ENCODE measurements around the gene CDKN2AIP. TPM values are rescaled to one million over a fixed set of nuclear protein-coding genes. Genes with fewer than 3 reads are reported as not detected.
"Not testable (repeated sequence)": the region's sequence is repeated elsewhere in the genome, so short reads cannot be mapped to it uniquely, and the experiment has no call there.

Gene CDKN2AIP
- total RNA-seq, 2 experiments from 2014 or later, result 38.8 to 39.8 TPM

DNA sequence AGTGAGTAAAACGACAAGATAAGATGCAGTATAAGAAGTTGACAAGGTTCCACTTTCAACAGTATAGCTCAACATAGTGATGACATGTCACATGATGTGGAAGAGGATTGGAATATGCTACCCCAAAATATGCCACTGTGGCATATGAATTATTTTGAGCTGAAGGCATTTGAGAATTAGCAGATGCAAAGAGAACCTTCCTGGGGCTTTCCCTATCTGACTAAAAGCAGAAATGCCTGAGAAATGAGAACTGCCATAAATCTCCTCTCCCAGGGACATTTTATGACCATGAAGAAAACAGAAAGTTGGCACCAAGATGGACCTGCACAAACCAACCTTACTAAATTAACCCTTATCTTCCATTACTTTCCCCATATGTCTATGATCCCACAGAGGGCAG lies 24.8 kb downstream of the CDKN2AIP start:
- POLR2A ChIA-PET, result no interaction called here
- Mint-ChIP-seq H3K27ac (no peak overlapping the region), H3K9me3 (no peaks in the 10 kb centered on the region), H3K4me3 (no peak overlapping the region), H3K27me3 (no peaks in the 10 kb centered on the region), H3K36me3 (no peaks in the 10 kb centered on the region), H3K4me1 (peaks cover 3% of the 10 kb centered on the region)
- ATAC-seq (ENCODE audit: low read depth) (no peak), DNase-seq (no peak)

DNA sequence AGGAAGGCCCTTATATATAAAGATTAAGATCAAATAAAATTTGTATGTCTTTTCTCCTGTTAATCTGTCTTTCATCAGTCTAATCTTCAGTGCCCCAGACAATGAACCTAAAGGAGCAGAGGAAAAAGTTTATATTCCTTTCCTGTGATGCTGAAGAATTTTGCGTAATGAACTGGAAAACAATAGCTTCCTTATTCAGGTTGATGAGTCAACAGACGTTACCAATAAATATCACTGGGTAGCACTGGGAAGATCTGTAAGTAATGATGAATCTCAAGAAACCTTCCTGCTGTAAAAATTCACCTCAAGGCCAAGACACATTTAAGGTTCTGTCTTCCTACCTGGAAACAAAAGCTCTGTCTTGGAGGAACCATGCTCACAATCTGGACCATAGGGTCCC lies 25.5 kb downstream of the CDKN2AIP start:
- no peaks in the 10 kb centered on the region for H3K9me3 Mint-ChIP-seq

DNA sequence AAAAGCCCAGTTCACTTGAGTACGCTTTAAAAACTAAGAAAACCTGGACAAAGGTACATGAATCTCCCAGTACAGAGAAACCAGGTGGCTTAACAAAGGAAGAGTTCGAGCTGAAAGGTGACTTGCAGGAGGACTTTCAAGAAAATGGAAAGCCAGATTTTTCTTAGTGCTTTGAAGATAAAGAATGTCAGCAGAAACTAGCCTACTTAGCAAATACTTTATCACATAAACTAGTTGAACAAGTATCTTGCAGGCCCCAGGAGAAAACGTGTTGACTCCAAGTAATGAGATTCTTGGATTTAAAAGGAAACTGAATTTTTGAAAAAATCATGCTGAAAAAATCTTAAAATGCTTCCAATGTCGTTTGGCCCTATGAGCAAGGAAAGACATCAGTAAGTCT lies 26.4 kb downstream of the CDKN2AIP start:
- no peak overlapping the region for H3K4me3 Mint-ChIP-seq
- H3K9me3 Mint-ChIP-seq, result no peaks in the 10 kb centered on the region
- H3K36me3 Mint-ChIP-seq, result no peaks in the 10 kb centered on the region
- no peaks in the 10 kb centered on the region for H3K27me3 Mint-ChIP-seq
- DNase-seq (no peak), ATAC-seq (ENCODE audit: low read depth) (no peak)
- peaks cover 3% of the 10 kb centered on the region for H3K4me1 Mint-ChIP-seq
- H3K27ac Mint-ChIP-seq, result no peak overlapping the region
- POLR2A ChIA-PET, result no interaction called here

More for the DNA sequence above, 25.5 kb downstream of the CDKN2AIP start:
- POLR2A ChIA-PET, result no interaction called here
- no peaks in the 10 kb centered on the region for H3K36me3 Mint-ChIP-seq
- H3K4me3 Mint-ChIP-seq, result no peak overlapping the region
- H3K27me3 Mint-ChIP-seq, result no peaks in the 10 kb centered on the region
- DNase-seq (no peak), ATAC-seq (ENCODE audit: low read depth) (no peak)
- H3K4me1 Mint-ChIP-seq, result peaks cover 3% of the 10 kb centered on the region
- H3K27ac Mint-ChIP-seq, result no peak overlapping the region

DNA sequence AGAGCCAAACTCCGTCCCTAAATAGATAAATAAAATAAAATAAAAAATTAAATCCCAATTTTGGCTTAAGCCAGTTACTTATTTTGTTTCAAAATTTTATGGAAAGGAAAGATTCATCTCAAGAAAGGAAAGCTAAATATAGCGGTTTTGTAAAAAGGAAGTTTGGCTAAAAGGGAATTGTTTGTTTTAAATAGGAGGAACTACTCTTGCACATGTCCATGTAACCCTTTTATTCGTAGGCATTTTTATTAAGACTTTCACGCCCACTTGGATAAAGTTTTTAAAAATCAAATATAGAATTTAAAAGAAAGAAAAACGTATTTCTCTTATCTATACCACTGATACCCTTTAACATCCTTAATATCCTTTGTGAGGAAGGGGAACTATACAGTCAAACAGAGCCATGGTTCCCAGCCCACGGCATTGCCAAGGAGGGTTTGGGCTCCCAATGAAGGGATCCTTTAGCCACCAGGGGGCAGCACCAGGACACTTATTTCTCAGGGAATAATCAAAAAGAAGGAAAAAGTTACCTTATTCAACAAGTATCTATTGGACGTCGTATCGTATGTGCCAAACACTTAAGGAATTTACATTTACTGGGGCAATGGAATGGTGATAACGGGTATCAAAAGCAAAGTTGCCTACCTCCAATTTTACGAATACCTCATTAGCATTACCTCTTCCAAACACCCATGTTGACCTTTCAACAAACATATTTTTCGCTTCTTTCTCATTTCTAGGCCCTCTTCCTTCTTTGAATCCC lies 27.7 kb downstream of the CDKN2AIP start:
- POLR2A ChIA-PET, result no interaction called here

DNA sequence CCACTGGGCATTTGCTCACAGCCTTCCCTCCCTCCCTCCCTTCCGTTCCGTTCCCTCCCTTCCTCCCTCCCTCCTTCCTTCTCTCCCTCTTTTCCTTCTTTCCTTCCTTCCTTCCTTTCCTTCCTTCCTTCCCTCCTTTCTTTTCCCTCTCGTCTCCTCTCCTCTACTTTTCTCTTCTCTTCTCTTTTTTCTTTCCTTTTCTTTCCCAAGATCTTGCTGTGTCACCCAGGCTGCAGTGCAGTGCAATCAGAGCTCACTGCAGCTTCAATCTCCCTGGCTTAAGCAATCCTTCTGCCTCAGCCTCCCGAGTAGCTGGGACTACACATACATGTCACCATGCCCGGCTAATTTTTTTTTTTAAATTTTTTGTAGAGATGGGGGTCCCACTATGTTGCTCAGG lies 33.7 kb downstream of the CDKN2AIP start:
- Mint-ChIP-seq H3K36me3 (no peaks in the 10 kb centered on the region), H3K27ac (no peak overlapping the region), H3K4me3 (no peak overlapping the region), H3K4me1 (peaks cover 2% of the 10 kb centered on the region), H3K9me3 (no peaks in the 10 kb centered on the region), H3K27me3 (no peaks in the 10 kb centered on the region)
- POLR2A ChIA-PET, result no interaction called here
- DNase-seq (no peak), ATAC-seq (ENCODE audit: low read depth) (no peak)

More for the DNA sequence above, 27.7 kb downstream of the CDKN2AIP start:
- H3K9me3 Mint-ChIP-seq, result no peaks in the 10 kb centered on the region
- peaks cover 3% of the 10 kb centered on the region for H3K4me1 Mint-ChIP-seq
- ATAC-seq (ENCODE audit: low read depth), result peak; percentile 58
- H3K4me3 Mint-ChIP-seq, result no peak overlapping the region
- H3K36me3 Mint-ChIP-seq, result no peaks in the 10 kb centered on the region
- no peak overlapping the region for H3K27ac Mint-ChIP-seq
- no peaks in the 10 kb centered on the region for H3K27me3 Mint-ChIP-seq
- peak; percentile 73 for DNase-seq

DNA sequence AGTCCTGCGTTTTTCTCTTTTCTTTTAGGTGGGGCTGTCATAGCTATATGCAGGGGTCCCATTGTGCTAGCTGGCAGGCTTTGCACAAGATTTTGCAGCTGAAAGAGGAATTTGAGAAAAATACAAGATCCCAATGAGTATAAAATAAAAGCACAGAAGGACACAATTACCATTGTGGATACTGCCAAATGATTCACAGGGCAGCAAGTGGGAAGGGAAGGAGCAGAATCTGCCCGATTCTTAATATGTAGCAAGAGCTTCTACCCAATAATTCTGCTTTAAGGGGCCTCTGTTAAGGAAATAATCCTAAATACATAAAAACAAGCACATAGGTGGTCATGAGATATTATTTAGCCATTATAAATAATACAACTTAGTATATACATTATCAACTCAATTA lies 34.5 kb downstream of the CDKN2AIP start:
- ATAC-seq (ENCODE audit: low read depth), result no peak

DNA sequence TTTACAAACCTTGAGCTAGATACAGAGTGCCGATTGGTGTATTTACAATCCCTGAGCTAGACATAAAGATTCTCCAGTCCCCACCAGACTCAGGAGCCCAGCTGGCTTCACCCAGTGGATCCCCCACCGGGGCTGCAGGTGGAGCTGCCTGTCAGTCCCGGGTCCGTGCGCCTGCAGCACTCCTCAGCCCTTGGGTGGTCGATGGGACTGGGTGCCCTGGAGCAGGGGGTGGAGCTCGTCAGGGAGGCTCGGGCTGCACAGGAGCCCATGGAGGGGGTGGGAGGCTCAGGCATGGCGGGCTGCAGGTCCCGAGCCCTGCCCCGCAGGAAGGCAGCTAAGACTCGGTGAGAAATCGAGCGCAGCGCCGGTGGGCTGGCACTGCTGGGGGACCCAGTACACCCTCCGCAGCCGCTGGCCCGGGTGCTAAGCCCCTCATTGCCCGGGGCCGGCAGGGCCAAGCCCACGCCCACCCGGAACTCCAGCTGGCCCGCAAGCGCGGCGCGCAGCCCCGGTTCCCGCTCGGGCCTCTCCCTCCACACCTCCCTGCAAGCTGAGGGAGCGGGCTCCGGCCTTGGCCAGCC lies 38.2 kb downstream of the CDKN2AIP start:
- H3K27ac Mint-ChIP-seq; POLR2A ChIA-PET; H3K27me3 Mint-ChIP-seq; ATAC-seq (ENCODE audit: low read depth); H3K36me3 Mint-ChIP-seq; DNase-seq; H3K9me3 Mint-ChIP-seq; H3K4me1 Mint-ChIP-seq; H3K4me3 Mint-ChIP-seq: not testable (repeated sequence)

More for the DNA sequence above, 34.5 kb downstream of the CDKN2AIP start:
- H3K36me3 Mint-ChIP-seq, result no peaks in the 10 kb centered on the region
- POLR2A ChIA-PET, result no interaction called here
- H3K4me1 Mint-ChIP-seq, result peaks cover 2% of the 10 kb centered on the region
- H3K27ac Mint-ChIP-seq, result no peak overlapping the region
- H3K9me3 Mint-ChIP-seq, result no peaks in the 10 kb centered on the region
- H3K27me3 Mint-ChIP-seq, result no peaks in the 10 kb centered on the region
- no peak for DNase-seq
- no peak overlapping the region for H3K4me3 Mint-ChIP-seq

DNA sequence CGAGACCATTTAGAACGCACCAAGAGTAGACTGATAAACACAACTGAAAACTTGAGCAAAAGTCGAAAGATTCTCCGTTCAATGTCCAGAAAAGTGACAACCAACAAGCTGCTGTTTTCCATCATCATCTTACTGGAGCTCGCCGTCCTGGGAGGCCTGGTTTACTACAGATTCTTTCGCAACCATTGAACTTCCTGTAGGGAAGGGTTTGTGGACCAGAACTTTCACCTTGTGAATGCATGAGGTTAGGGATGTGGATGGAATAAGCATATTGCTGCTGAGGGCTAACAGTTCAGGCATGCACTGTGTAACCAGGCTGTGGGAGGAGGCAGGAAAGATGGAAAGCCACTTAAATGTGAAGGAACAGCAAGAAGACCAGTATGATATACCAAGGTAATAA lies 39.6 kb downstream of the CDKN2AIP start:
- Mint-ChIP-seq H3K4me3 (no peak overlapping the region), H3K27ac (no peak overlapping the region), H3K4me1 (peaks cover 1% of the 10 kb centered on the region), H3K9me3 (no peaks in the 10 kb centered on the region), H3K27me3 (no peaks in the 10 kb centered on the region), H3K36me3 (peaks cover 3% of the 10 kb centered on the region)
- DNase-seq (no peak), ATAC-seq (ENCODE audit: low read depth) (no peak)
- POLR2A ChIA-PET, result no interaction called here

DNA sequence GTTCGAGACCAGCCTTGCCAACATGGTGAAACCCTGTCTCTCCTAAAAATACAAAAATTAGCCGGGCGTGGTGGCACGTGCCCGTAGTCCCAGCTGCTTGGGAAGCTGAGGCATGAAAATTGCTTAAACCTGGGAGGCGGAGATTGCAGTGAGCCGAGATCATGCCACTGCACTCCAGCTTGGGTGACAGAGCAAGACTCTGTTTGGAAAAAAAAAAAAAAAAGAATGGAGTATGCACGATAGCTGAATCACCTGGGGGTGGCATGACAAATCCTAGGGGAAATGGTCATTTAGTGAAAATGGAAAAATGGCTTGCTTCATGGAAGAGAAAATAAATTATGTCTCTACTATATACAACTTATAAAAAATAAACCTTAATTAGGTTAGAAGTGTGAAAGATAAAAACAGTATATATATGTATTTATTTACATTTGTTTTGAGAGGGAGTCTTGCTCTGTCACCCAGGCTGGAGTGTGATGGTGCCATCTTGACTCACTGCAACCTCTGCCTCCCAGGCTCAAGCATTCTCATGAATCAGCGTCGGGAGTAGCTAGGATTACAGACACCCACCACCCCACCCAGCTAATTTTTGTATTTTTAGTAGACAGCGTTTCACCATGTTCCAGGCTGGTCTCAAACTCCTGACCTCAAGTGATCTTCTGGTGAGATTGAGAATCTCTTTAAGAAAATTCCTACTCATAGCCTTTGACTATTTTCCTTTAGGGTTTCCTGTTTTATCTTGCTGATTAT lies 41.1 kb downstream of the CDKN2AIP start:
- Mint-ChIP-seq H3K27me3 (no peaks in the 10 kb centered on the region), H3K36me3 (peaks cover 8% of the 10 kb centered on the region), H3K4me3 (no peak overlapping the region), H3K27ac (no peak overlapping the region), H3K9me3 (no peaks in the 10 kb centered on the region), H3K4me1 (peaks cover 3% of the 10 kb centered on the region)
- ATAC-seq (ENCODE audit: low read depth) (no peak), DNase-seq (no peak)
- POLR2A ChIA-PET, result interaction anchor here (0.7 kb wide), 1 partner anchor 41 kb away, joined by 3 read pairs; no protein-coding TSS in a partner anchor

DNA sequence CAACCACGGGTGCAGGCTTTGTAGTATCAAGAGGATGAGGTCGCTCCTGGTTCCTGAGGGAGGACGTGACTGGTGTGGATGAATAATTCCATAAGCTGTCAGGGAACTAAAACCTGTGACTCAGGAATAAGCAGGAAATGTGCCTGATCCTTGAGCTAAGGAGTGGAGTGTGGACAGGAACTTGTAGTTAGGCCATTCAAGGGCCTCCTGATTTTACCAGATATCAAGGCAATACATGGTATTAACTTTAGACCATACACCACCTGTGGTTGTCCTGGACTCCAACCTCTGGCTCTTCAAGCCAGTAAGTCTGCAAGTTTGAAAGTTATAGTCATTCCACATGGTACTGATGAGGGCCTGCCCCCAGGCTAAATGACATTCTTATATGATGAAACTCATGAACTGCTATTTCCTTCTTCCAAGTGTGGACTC lies 48.4 kb downstream of the CDKN2AIP start:
- Mint-ChIP-seq H3K4me3 (no peak overlapping the region), H3K27ac (no peak overlapping the region), H3K4me1 (peaks cover 2% of the 10 kb centered on the region), H3K36me3 (peaks cover 26% of the 10 kb centered on the region), H3K27me3 (no peaks in the 10 kb centered on the region), H3K9me3 (peaks cover 2% of the 10 kb centered on the region)
- DNase-seq, result no peak
- POLR2A ChIA-PET, result no interaction called here
- no peak for ATAC-seq (ENCODE audit: low read depth)

DNA sequence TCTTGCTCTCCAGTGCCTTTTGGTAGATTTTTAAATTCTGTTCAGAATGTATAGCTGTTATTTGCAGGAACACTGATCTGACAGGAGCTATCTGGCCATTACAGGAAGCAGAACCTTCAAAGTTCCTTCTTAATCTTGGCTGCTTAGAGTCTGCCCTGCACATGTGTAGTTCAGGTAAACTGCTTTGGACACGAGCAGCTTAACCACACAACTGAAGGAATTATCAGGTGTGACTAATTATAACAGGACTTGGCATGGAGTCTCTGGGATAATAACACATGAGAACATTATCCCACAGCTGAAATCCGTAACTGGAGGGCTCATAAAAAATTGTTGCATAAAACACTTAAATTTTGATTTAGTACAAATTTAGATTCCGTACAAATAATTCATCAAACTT lies 48.8 kb downstream of the CDKN2AIP start:
- peaks cover 2% of the 10 kb centered on the region for H3K9me3 Mint-ChIP-seq
- H3K27ac Mint-ChIP-seq, result no peak overlapping the region
- peaks cover 26% of the 10 kb centered on the region for H3K36me3 Mint-ChIP-seq
- no peak for ATAC-seq (ENCODE audit: low read depth)
- H3K4me1 Mint-ChIP-seq, result peaks cover 2% of the 10 kb centered on the region
- POLR2A ChIA-PET, result no interaction called here
- no peak overlapping the region for H3K4me3 Mint-ChIP-seq
- DNase-seq, result no peak
- no peaks in the 10 kb centered on the region for H3K27me3 Mint-ChIP-seq

DNA sequence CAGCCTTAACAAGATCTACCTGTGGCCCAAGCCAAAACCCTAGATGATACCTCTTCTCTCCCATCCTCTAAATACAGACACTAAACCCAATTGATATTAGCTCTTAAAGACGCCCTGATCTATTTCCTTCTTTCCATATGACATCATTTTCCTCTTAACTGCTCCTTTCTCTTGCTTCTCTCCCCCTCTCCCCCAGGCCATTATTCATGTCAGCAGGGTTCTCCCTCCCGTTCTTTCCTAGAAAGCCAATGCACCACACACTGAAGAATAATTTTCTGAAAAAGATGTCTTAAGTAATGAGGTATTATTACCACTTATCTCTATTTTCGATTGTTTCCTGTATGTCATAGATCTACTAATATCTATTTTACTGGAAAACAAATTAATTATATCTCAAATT lies 50.7 kb downstream of the CDKN2AIP start:
- no peak for ATAC-seq (ENCODE audit: low read depth)
- POLR2A ChIA-PET, result no interaction called here
- DNase-seq, result no peak
- Mint-ChIP-seq H3K4me1 (peaks cover 8% of the 10 kb centered on the region), H3K36me3 (peaks cover 24% of the 10 kb centered on the region), H3K27me3 (no peaks in the 10 kb centered on the region), H3K27ac (no peak overlapping the region), H3K4me3 (no peak overlapping the region), H3K9me3 (peaks cover 2% of the 10 kb centered on the region)
